Gastrocnemius medialis (tissue), 4 donors: ENCODE results near the gene VGLL4. TPM values are rescaled to one million over a fixed set of nuclear protein-coding genes. Genes with fewer than 3 reads are reported as not detected.

Source experiments
- ATAC-seq, 2 donors: fragments of 150-250 bp; one replicate each; pipeline ENCODE4 v1.9.1; 2016
- DNase-seq, 2 donors: peaks; one replicate each; pipeline ENCODE4 v3.0.0-alpha.2; 2019
- H3K27ac ChIP-seq, 4 donors: fragments of 200-600 bp; sonication (generic); 1 replicate in 1 of 4; 2 replicates in 3 of 4; pipeline ENCODE4 v1.5.1; 2016 to 2018; ENCODE audit warnings: mild to moderate bottlenecking in 2 of 4, moderate library complexity in 1 of 4
- H3K27me3 ChIP-seq, 3 donors: fragments of 200-600 bp; sonication (generic) in 2 of 3; 1 replicate in 1 of 3; 2 replicates in 2 of 3; pipeline versions ENCODE4 v1.5.1 to v1.6.0; 2016 to 2019; ENCODE audit warnings: mild to moderate bottlenecking in 1 of 3, moderate library complexity in 1 of 3
- H3K36me3 ChIP-seq, 2 donors: fragments of 200-600 bp; sonication (generic) in 1 of 2; one replicate each; pipeline ENCODE4 v1.5.1; 2017 to 2018
- H3K4me1 ChIP-seq, 2 donors: fragments of 200-600 bp; sonication (generic) in 1 of 2; one replicate each; pipeline ENCODE4 v1.5.1; 2016 to 2017; ENCODE audit warnings: mild to moderate bottlenecking in 2 of 2
- H3K4me3 ChIP-seq, 4 donors: fragments of 200-600 bp; sonication (generic) in 3 of 4; 1 replicate in 1 of 4; 2 replicates in 3 of 4; pipeline ENCODE4 v1.5.1; 2016 to 2019; ENCODE audit warnings: mild to moderate bottlenecking in 2 of 4
- H3K9me3 ChIP-seq, 3 donors: fragments of 200-600 bp; sonication (generic) in 2 of 3; 1 replicate in 1 of 3; 2 replicates in 2 of 3; pipeline ENCODE4 v1.5.1; 2016 to 2019
- POLR2A ChIP-seq, 2 donors: fragments of 450-650 bp; IDR thresholded peaks; one replicate each; pipeline ENCODE4 v1.6.1; 2017; ENCODE audit warnings: antibody characterized with exemption in 2 of 2, mild to moderate bottlenecking in 2 of 2, moderate library complexity in 2 of 2
- in situ Hi-C, 4 donors: fragments of 200-750 bp; cut with MboI; loops; one replicate each; pipeline versions ENCODE4 v1.15.0 to v1.8.0; 2017; ENCODE audit warnings: low sequenced_read_pairs in 4 of 4
- intact Hi-C: fragments of 100-400 bp; cut with DNase I; formaldehyde crosslinking; loops from one replicate; pipeline ENCODE4 v1.15.1; 2023; ENCODE audit warnings: low total_unique reads
- total RNA-seq, 4 donors: library from RNA; depleted of rRNA; stranded (reverse); fragments of >200 nt; gene quantifications; one replicate each; pipeline versions ENCODE4 v1.1.0 to v1.2.3, GENCODE V29; 2016
- TF ChIP-seq, protein P1 (sequence below), 5 experiments: fragments of 450-650 bp in 3 of 5; fragments of 200-600 bp in 2 of 5; sonication (generic) in 2 of 5; IDR thresholded peaks in 4 of 5; conservative IDR thresholded peaks in 1 of 5; 1 replicate in 4 of 5; 2 replicates in 1 of 5; pipeline ENCODE4 v1.5.1; 2016 to 2019; ENCODE audit warnings: antibody characterized with exemption in 5 of 5, mild to moderate bottlenecking in 3 of 5, moderate library complexity in 3 of 5

Gene VGLL4
- total RNA-seq, 4 donors from 2014 or later: 8.9 to 20.9 (median 12.8) TPM

DNA sequence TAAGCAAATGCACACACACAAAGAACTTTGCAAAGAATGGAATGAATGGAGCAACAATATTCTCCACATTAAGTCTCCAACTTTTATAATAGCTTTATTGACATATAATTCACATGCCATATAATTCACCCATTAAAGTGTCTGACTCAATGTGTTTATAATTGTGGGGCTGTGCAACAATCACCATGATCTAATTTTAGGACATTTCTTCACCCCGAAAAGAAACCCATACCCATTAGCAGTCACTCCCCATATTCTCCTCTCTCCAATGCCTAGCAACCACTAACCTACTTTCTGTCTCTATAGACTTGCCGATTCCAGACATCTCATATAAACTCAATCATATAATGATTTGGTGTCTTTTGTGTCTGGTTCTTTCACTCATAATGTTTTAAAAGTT lies 22.6 kb downstream of the VGLL4 start:
- in situ Hi-C loops: no loop called here
- no peaks in the 10 kb centered on the region for H3K9me3 ChIP-seq
- H3K4me3 ChIP-seq: no peak overlapping the region
- peaks cover 76 to 94% of the 10 kb centered on the region in 2 donors for H3K4me1 ChIP-seq
- no peak for ATAC-seq
- H3K27me3 ChIP-seq: no peaks in the 10 kb centered on the region
- H3K27ac ChIP-seq: no peak overlapping the region
- no peaks in the 10 kb centered on the region for H3K36me3 ChIP-seq
- no peak for DNase-seq
- intact Hi-C loops: no loop called here
- no peak for TF ChIP-seq POLR2A (IDR thresholded peaks at IDR 0.05)
- TF ChIP-seq, protein P1, sequence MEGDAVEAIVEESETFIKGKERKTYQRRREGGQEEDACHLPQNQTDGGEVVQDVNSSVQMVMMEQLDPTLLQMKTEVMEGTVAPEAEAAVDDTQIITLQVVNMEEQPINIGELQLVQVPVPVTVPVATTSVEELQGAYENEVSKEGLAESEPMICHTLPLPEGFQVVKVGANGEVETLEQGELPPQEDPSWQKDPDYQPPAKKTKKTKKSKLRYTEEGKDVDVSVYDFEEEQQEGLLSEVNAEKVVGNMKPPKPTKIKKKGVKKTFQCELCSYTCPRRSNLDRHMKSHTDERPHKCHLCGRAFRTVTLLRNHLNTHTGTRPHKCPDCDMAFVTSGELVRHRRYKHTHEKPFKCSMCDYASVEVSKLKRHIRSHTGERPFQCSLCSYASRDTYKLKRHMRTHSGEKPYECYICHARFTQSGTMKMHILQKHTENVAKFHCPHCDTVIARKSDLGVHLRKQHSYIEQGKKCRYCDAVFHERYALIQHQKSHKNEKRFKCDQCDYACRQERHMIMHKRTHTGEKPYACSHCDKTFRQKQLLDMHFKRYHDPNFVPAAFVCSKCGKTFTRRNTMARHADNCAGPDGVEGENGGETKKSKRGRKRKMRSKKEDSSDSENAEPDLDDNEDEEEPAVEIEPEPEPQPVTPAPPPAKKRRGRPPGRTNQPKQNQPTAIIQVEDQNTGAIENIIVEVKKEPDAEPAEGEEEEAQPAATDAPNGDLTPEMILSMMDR (IDR thresholded peaks at IDR 0.05 in 4 of 5, conservative IDR thresholded peaks at IDR 0.05 in 1 of 5): no peak

DNA sequence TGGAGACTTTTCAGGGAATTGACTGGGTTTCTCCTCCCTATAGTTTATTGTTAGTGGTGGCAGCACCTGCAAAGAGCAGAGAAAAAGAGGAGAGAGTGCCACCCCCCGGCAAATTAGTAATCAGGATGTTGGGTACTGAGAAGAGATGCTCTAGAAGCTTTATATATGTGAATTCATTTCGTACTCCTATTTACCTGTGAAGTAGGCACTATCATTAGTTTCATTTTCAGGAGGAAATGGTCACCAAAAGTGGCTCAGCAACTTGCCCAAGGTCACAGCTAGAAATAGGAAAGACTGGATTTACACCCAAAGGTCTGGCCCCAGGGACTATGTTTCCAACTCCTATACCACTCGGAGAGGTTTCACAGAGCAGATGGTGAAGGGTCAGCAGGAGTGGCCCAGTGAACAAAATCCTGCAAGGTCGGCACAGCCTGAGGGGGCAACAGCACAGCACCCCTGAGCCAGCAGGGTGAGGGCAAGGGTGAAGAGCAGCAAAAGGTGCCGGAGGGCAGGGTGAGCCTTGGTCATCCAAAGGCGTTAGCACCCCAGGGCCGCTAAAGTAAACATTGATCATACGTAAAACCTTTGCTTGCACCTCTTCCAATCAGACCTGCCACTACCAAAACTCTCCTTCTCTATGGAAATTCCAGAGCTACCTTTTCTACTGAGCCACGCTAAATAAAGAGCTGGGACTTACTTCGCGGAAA lies 23.6 kb downstream of the VGLL4 start:
- Histone ChIP-seq H3K36me3 (no peaks in the 10 kb centered on the region), H3K4me3 (no peak overlapping the region), H3K4me1 (peaks cover 70 to 92% of the 10 kb centered on the region in 2 donors), H3K27ac (no peak overlapping the region), H3K27me3 (no peaks in the 10 kb centered on the region), H3K9me3 (no peaks in the 10 kb centered on the region)
- in situ Hi-C loops (no loop called here), intact Hi-C loops (no loop called here)
- TF ChIP-seq, protein P1 (IDR thresholded peaks at IDR 0.05 in 4 of 5, conservative IDR thresholded peaks at IDR 0.05 in 1 of 5): no peak
- no peak for TF ChIP-seq POLR2A (IDR thresholded peaks at IDR 0.05)
- DNase-seq: no peak
- ATAC-seq: no peak

DNA sequence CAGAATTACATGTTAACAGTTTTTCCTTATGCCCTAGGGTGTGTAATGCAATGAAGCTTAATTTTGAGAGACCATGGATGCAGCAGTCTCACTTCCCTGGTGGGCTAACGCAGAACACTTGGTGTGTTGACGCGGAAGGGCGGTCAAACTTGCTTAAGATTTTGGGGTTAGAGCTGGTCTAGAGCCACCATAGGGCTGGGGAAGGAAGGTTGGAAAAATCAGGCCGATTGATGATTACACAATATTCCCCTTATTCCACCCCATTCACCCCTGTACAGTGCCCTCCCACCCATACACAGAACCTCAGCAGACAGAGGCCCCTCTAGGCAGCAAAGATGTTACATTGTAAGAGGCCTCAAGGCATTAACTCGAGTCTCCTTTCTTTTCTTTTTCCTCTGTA lies 24.3 kb downstream of the VGLL4 start:
- no peak overlapping the region for H3K4me3 ChIP-seq
- TF ChIP-seq, protein P1 (IDR thresholded peaks at IDR 0.05 in 4 of 5, conservative IDR thresholded peaks at IDR 0.05 in 1 of 5): no peak
- no peak for TF ChIP-seq POLR2A (IDR thresholded peaks at IDR 0.05)
- H3K27me3 ChIP-seq: no peaks in the 10 kb centered on the region
- DNase-seq: no peak
- no peaks in the 10 kb centered on the region for H3K9me3 ChIP-seq
- peaks cover 70 to 90% of the 10 kb centered on the region in 2 donors for H3K4me1 ChIP-seq
- intact Hi-C loops: no loop called here
- no peak overlapping the region for H3K27ac ChIP-seq
- no peaks in the 10 kb centered on the region for H3K36me3 ChIP-seq
- in situ Hi-C loops: no loop called here
- ATAC-seq: no peak

DNA sequence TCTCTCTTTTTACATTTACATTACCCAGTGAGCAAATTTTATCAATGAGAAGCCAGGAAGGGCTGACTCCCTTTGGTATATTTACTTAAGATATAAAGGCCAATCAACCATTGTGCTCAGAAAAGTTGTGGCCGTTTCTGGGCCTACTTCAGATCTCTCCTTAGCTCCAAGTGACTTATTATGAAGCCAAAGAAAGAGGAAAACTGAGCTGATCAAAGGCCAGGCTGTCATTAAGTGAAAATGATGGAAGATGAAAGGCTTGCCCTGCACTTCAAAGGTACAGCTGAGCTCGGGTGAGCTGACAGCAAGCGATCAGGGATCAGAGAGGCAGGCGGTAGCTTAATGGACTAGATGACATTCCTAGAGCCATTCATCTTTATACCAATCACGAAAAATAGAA lies 24.8 kb downstream of the VGLL4 start:
- H3K36me3 ChIP-seq: no peaks in the 10 kb centered on the region
- in situ Hi-C loops: no loop called here
- no peak overlapping the region for H3K4me3 ChIP-seq
- no peak overlapping the region for H3K27ac ChIP-seq
- peaks cover 70 to 90% of the 10 kb centered on the region in 2 donors for H3K4me1 ChIP-seq
- TF ChIP-seq, protein P1 (IDR thresholded peaks at IDR 0.05 in 4 of 5, conservative IDR thresholded peaks at IDR 0.05 in 1 of 5): no peak
- TF ChIP-seq POLR2A (IDR thresholded peaks at IDR 0.05): no peak
- no peaks in the 10 kb centered on the region for H3K9me3 ChIP-seq
- no peak for ATAC-seq
- no peaks in the 10 kb centered on the region for H3K27me3 ChIP-seq
- intact Hi-C loops: no loop called here
- DNase-seq: no peak

DNA sequence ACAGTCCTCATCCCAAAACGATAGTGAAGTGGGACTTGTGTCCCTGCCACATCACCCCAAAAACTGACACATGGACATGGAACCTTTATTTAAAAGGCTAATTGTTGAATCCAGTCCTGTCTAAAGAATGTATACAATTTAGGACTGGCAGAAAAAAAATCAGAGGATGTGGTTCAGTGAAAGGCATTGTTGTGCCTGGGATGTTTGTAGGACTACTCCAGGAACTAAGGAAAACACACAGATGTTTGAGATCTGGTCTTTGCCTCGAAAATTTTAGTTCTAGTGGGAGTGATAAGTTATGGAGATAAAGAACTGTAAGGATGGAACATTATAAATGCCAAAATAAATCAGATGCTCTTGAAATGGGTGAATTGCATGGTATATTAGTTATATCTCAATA lies 27.2 kb downstream of the VGLL4 start:
- intact Hi-C loops (no loop called here), in situ Hi-C loops (no loop called here)

More for the DNA sequence above, 27.2 kb downstream of the VGLL4 start:
- ATAC-seq: no peak
- Histone ChIP-seq H3K27me3 (no peaks in the 10 kb centered on the region), H3K9me3 (no peaks in the 10 kb centered on the region), H3K27ac (no peak overlapping the region), H3K36me3 (no peaks in the 10 kb centered on the region), H3K4me3 (no peak overlapping the region), H3K4me1 (peaks cover 74 to 90% of the 10 kb centered on the region in 2 donors)
- TF ChIP-seq, protein P1 (IDR thresholded peaks at IDR 0.05 in 4 of 5, conservative IDR thresholded peaks at IDR 0.05 in 1 of 5): no peak
- TF ChIP-seq POLR2A (IDR thresholded peaks at IDR 0.05): no peak
- DNase-seq: no peak
